HL-60 (cell line): ENCODE measurements around the gene ZBTB5.

ENCODE experiments used
- DNase-seq, 2 experiments: peaks; one replicate each; pipeline ENCODE4 v3.0.0-alpha.2; 2010 to 2020; ENCODE audit warnings: low read depth in 1 of 2, low spot score in 1 of 2
- H3K27ac ChIP-seq: fragments of 250-450 bp; sonication (Bioruptor Pico); replicated peaks from 2 replicates; pipeline ENCODE4 v1.5.1; 2020; ENCODE audit warnings: mild to moderate bottlenecking, moderate library complexity
- H3K27me3 ChIP-seq: fragments of 250-450 bp; sonication (Bioruptor Pico); 2 replicates; pipeline ENCODE4 v1.5.1; 2021; ENCODE audit warnings: mild to moderate bottlenecking, moderate library complexity; ENCODE audit not compliant: insufficient read depth, poor library complexity, severe bottlenecking
- H3K4me3 ChIP-seq: replicated peaks from 2 replicates; pipeline ENCODE4 v1.5.1; 2011; ENCODE audit warnings: mild to moderate bottlenecking, control low read depth, low read length; ENCODE audit not compliant: insufficient read depth
- GABPA ChIP-seq: IDR thresholded peaks from 2 replicates; pipeline ENCODE4 v1.6.1; 2012; ENCODE audit warnings: low read depth
- POLR2AphosphoS5 ChIP-seq: IDR thresholded peaks from 2 replicates; pipeline ENCODE4 v1.6.1; 2012; ENCODE audit warnings: low read depth
- REST ChIP-seq: IDR thresholded peaks from 2 replicates; pipeline ENCODE4 v1.6.1; 2012; ENCODE audit warnings: low read depth; ENCODE audit not compliant: insufficient replicate concordance
- SPI1 ChIP-seq: IDR thresholded peaks from 2 replicates; pipeline ENCODE4 v1.6.1; 2012; ENCODE audit warnings: low read depth, mild to moderate bottlenecking, borderline replicate concordance
- TF ChIP-seq, protein P1 (sequence below): IDR thresholded peaks from one replicate; pipeline ENCODE4 v1.5.1; 2011; ENCODE audit warnings: low read length, control low read depth, inconsistent platforms; ENCODE audit not compliant: insufficient read depth

Gene ZBTB5

DNA sequence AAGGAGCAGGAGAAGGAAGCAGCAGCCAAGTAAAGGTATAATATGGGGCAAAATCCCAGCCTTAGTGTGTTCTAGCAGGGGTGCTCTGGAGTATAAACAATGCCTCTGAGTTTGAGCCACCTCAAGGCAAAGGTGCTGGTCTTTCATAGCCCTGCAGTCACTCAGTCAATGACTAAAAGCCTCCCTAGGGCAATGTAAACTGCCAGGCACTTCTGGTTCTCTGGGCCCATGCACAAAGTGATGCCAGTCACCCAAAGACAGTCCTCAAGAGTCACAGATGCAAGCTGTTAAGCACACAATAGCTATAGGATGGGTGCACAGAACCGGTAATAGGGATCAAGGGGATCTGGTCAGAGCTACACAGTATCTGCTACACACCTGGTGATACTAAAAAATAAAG lies 12.6 kb downstream of the ZBTB5 start:
- no peak overlapping the region for H3K27ac ChIP-seq
- no peaks in the 10 kb centered on the region for H3K27me3 ChIP-seq
- no peak overlapping the region for H3K4me3 ChIP-seq
- DNase-seq = no peak
- TF ChIP-seq REST = no peak
- TF ChIP-seq SPI1 = no peak
- TF ChIP-seq GABPA = no peak
- TF ChIP-seq POLR2AphosphoS5 = no peak

DNA sequence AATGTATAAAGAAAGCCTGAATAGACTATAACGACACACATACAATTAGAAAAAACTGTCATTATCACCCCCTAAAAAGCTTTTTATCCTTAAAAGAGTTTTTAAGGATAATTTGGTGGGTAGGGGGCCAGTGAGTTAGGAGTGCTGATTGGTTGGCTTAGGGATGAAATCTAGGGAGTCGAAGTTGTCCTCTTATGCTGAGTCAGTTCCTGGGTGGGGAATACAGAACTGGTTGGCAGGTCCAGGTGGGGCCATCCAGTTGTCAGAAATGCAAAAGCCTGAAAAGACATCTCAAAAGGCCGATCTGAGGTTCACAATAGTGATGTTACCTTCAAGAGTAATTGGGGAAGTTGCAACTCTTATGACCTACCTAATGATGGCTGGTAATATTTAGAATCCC lies 13.6 kb downstream of the ZBTB5 start:
- TF ChIP-seq, protein P1, sequence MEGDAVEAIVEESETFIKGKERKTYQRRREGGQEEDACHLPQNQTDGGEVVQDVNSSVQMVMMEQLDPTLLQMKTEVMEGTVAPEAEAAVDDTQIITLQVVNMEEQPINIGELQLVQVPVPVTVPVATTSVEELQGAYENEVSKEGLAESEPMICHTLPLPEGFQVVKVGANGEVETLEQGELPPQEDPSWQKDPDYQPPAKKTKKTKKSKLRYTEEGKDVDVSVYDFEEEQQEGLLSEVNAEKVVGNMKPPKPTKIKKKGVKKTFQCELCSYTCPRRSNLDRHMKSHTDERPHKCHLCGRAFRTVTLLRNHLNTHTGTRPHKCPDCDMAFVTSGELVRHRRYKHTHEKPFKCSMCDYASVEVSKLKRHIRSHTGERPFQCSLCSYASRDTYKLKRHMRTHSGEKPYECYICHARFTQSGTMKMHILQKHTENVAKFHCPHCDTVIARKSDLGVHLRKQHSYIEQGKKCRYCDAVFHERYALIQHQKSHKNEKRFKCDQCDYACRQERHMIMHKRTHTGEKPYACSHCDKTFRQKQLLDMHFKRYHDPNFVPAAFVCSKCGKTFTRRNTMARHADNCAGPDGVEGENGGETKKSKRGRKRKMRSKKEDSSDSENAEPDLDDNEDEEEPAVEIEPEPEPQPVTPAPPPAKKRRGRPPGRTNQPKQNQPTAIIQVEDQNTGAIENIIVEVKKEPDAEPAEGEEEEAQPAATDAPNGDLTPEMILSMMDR = no peak
- no peak overlapping the region for H3K27ac ChIP-seq
- DNase-seq = no peak
- H3K27me3 ChIP-seq = no peaks in the 10 kb centered on the region
- no peak overlapping the region for H3K4me3 ChIP-seq

DNA sequence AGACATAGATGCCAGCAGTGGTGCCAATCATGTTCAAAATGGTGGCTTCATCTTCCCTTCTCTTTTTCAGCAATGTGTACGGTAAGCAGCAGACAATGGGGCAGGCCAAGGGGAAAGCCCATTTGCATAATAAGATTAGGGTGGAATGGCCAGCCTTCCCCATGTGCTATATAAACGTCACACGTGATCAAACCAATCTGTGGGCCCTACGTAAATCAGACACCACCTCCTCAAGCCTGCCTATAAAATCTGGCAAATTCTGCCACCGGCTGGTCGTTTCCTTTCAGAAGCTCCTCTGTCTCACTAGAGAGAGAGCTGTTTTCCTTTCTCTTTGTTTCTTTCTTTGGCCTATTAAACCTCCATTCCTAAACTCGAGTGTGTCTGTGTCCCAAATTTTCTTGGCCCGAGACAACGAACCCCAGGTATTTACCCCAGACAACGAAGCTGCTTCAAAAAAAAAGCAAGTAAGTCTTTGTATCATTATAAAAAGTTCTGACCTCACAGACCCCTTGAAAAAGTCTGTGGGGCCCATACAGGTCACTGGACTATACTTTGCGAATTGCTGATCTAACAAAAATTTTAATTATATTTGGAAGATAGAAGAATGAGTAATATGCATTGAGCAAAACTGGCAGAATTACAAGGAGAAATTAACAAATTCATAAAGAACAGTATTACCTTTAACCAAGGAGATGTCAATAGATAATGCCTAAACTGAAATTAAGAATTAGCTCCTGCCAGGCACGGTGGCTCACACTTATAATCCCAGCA lies 15.2 kb downstream of the ZBTB5 start:
- no peak for DNase-seq
- no peak overlapping the region for H3K4me3 ChIP-seq
- TF ChIP-seq POLR2AphosphoS5 = no peak
- TF ChIP-seq, protein P1 = no peak
- H3K27me3 ChIP-seq = no peaks in the 10 kb centered on the region
- H3K27ac ChIP-seq = no peak overlapping the region

GRCh38 chr9:37447111-37447510 lies 18.1 kb downstream of the ZBTB5 start:
- no peak overlapping the region for H3K27ac ChIP-seq
- no peak for DNase-seq
- TF ChIP-seq POLR2AphosphoS5 (no peak), SPI1 (no peak), GABPA (no peak), REST (no peak)
- TF ChIP-seq, protein P1 = no peak
- H3K4me3 ChIP-seq = no peak overlapping the region
- no peaks in the 10 kb centered on the region for H3K27me3 ChIP-seq
